HG03460 (cell line): ENCODE results near the gene ADORA3.
A peak's percentile ranks its signal among the peaks of the same experiment; 100 is the strongest.

Experiments
- ATAC-seq: cut with Tn5 transposase; IDR thresholded peaks from one replicate; pipeline ENCODE4 v1.9.1; 2021; ENCODE audit not compliant: unreplicated experiment

Gene ADORA3

GRCh38 chr1:111509997-111510375 lies 6.6 kb upstream of the ADORA3 start:
- ATAC-seq = no peak

GRCh38 chr1:111507411-111508201 lies 4.2 kb upstream of the ADORA3 start:
- ATAC-seq = peak; percentile 53

DNA sequence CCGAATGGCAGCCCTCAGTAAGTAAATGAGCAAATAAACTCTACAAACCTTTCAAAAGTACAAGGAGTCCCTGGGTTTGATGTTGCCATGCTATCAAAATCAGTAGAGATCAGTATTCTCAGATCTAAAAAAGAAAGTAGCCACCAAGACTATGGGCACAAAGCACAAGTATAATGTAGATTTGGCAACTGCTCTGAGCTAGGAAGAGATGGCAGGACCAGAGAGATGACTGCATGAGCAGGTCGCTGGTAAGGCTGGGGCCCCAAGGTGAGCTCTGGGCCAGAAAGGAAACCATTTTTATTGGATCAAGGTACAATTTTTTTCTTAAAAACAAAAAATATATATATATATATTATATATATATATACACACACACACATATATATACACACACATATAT lies 3.1 kb upstream of the ADORA3 start:
- ATAC-seq = no peak

DNA sequence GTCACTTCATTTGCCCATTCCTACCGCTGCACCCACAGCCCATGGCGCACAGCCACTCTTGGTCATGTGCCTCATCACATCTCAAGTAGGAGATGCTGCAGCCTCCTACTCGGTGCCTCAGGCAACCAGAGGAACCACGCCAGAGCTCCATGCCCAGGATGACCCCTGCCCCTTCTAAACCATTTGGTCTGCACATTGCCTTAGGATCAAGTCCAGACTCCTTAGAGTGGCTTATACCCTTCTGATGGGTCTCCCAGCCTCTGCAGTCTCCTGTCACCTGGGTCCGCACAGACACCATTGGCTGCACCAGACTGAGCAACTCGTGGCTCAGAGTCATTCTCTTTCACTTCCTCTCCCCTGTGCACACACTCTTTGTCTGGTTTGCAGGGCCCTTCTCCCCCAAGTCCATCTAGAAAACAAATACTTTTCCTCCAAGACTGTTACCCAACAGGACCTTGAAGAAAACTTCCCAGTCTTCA lies 2.2 kb upstream of the ADORA3 start:
- peak; percentile 55 for ATAC-seq

DNA sequence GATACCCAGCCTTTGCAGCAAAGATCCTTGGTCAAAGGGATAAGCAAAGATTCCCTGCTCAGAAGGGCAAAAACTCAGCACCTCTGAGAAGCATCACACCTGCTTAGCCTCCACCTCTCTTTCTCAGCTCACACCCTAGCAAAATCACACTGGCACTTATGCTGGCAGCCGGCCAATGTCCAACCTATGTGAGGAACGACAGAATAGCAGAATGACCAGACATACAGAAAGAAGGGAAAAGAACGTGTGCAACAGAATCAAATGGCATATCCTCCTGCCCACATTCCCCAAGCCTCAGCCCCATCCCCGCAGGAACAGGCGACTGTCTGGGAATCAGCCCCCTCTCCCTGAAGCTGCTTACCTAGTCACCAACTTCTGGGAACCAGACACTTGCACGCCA lies 664 bp upstream of the ADORA3 start:
- ATAC-seq = no peak

- ATAC-seq = no peak
Measured at GRCh38 chr1:111501645-111502044, 1.8 kb downstream of the ADORA3 start.

- no peak for ATAC-seq
Measured at GRCh38 chr1:111499026-111499785, 4.2 kb downstream of the ADORA3 start.

DNA sequence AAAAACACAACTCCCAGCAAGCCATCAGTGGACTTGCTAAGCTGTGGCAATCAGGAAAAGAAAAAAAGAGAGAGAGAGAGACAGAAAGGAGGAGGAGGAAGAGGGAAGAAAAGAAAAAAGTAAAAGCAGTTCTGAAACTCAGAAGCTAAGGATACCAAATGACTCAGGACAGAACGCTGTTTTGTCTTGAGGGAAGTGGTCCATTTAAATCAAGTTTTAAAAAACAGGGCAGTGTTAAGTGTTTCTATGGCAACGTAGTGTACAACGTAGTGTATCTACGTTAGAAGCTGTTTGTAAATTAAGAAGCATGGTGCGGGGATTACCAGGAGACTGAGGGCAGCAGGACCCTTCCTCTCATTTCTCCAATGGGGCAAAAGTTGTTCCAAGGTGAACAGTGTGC lies 5.8 kb downstream of the ADORA3 start:
- ATAC-seq = no peak

DNA sequence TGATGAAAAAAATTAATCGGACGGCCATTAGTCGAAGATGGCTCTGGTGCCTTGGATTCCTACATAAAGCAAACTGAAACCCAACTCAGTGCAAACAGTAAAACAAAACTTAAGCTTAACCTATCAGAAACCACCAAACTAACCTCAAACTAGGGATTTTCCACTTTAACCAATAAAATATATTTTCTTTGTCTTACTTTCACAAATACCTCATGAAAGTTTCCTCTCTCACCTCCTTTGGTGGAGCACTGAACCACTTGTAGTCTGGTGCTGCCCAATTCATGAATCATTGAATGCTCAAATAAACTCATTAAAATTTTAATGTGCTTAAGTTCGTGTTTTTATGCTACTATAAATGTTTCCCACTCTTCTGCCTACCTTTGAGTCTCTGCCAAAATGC lies 7.0 kb downstream of the ADORA3 start:
- no peak for ATAC-seq

- ATAC-seq = no peak
Measured at GRCh38 chr1:111491070-111491469, 12.4 kb downstream of the ADORA3 start.

DNA sequence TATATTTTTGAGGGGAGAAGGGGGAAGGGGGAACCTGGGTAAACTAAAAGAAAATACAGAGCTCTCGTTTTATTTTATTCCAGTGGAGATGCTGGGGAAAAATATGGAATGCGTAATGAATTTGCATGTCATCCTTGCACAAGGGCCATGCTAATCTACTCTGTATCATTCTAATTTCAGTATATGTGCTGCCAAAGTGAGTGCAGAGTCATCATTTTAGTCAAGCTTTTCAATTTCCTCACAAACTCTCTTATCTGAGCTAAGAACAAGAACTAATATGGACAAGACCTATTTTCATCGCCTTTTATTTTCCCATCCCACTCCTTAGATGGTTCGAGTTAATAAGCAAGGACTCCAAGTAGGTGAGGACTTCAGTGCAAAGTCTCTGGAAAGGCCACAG lies 13.2 kb downstream of the ADORA3 start:
- no peak for ATAC-seq

GRCh38 chr1:111489604-111490003 lies 13.8 kb downstream of the ADORA3 start:
- no peak for ATAC-seq

GRCh38 chr1:111488669-111489068 lies 14.8 kb downstream of the ADORA3 start:
- ATAC-seq = no peak

GRCh38 chr1:111487133-111487532 lies 16.3 kb downstream of the ADORA3 start:
- no peak for ATAC-seq

GRCh38 chr1:111486431-111486830 lies 17.0 kb downstream of the ADORA3 start:
- ATAC-seq = no peak

GRCh38 chr1:111484391-111485026 lies 18.9 kb downstream of the ADORA3 start:
- no peak for ATAC-seq

GRCh38 chr1:111483876-111484275 lies 19.6 kb downstream of the ADORA3 start:
- no peak for ATAC-seq

GRCh38 chr1:111483166-111483565 lies 20.3 kb downstream of the ADORA3 start:
- ATAC-seq = no peak

DNA sequence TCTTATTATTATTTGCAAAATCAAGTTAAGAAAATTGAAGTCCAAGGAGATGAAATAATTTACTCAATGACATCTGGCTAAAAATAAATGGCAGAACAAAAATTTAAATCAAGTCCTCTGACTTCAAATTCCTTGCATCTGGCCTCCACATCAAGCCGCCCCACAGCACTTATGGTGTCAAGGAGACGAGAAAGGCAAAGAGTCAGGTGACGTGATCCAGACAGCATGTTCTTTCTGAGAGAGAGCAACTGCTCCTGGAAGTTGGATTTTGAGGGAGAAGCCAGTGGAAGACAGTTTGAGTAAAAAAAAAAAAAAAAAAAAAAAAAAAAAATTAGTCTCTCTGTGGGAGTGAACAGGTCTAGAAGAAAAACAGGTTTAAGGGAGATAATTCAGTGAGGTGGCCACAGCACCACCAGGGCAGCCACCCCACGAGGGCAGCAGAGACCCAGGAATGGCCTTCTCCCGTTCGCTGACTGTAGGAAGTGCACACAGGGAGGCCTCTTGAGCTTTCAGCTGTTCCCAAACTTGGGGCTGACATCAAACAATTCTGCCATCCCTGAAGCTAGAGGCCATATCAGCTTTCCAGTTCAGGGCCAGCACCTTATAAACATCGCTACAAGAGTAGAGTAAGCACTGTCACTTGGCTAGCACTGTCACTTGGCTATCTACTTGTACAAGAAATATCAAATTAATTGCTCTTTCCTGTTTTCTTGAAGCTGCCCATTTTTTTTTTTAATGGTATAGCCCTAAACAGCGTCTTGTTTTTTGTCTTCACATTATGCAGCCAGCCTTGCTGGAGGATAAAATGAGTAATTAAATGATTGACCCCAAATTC lies 21.8 kb downstream of the ADORA3 start:
- ATAC-seq = no peak

DNA sequence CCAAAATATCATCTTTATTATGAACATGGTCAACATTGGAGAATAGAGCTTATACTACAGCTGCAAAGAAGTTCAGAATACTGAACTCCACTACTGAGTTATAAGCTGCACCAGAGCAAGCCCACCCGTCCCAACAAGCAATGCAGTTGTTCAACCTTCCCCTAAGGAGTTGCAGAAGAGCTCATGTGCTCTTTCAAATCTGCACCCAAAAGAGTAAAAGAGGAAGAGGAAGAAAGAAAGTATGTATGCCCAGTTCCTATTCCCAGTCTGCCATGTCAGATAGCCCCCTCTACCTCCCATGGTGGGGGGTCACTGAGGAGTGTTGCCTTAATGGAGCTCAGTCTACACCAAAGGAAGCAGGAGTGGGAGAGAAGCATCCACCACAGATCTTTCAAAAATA lies 22.8 kb downstream of the ADORA3 start:
- ATAC-seq = no peak

DNA sequence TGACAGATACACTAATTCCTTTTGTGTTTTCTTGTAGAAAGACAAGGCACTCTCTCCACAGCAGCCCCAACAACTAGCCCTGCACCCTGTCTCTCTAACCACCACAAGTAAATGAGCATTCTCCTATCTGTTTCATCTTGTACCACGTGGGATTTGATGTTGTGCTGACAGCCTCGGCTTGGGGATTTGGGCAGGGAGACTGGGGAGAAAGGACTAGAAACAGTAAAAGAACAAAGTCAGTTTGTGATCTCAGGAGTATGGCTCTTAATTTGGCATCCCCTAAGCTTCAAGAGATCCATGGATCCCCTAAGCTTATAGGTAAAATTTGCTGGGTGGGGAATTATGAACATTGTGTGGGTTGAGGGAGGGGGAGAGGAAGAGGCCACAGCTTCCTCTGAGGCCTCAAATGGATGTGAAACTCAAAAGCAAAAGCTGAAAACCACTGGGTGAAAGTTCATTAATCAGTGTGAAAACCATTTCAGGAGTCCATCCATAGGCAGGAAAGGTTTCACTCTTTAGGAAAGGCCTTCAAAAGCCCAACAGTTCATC lies 26.6 kb downstream of the ADORA3 start:
- ATAC-seq = peak; percentile 71
